ENCODE data around the gene ISYNA1.

Gene ISYNA1

GRCh38 chr19:18436671-18437490 lies 1.1 kb downstream of the ISYNA1 start:
- peaks cover 2% of the 10 kb centered on the region for H3K9me3 ChIP-seq (ENCODE audit: low read length)
- H3K36me3 ChIP-seq (ENCODE audit: insufficient read depth, low read length): peaks cover 26% of the 10 kb centered on the region
- H3K4me1 ChIP-seq (ENCODE audit: insufficient read depth, low read length): peaks cover 42% of the 10 kb centered on the region
- peak overlapping the region; percentile 83 for H3K4me3 ChIP-seq (ENCODE audit: low read length)
- H2AFZ ChIP-seq (ENCODE audit: low read depth, low read length): no peak overlapping the region
- no peaks in the 10 kb centered on the region for H3K27me3 ChIP-seq (ENCODE audit: insufficient read depth, low read length)

GRCh38 chr19:18435842-18436670 lies 1.9 kb downstream of the ISYNA1 start:
- Histone ChIP-seq H3K4me1 (ENCODE audit: insufficient read depth, low read length) (peaks cover 42% of the 10 kb centered on the region), H3K36me3 (ENCODE audit: insufficient read depth, low read length) (peaks cover 26% of the 10 kb centered on the region), H3K9me3 (ENCODE audit: low read length) (peaks cover 2% of the 10 kb centered on the region), H3K4me3 (ENCODE audit: low read length) (peak overlapping the region; percentile 83), H2AFZ (ENCODE audit: low read depth, low read length) (no peak overlapping the region), H3K27me3 (ENCODE audit: insufficient read depth, low read length) (no peaks in the 10 kb centered on the region)

- Histone ChIP-seq H3K4me1 (ENCODE audit: insufficient read depth, low read length) (peaks cover 42% of the 10 kb centered on the region), H2AFZ (ENCODE audit: low read depth, low read length) (no peak overlapping the region), H3K4me3 (ENCODE audit: low read length) (no peak overlapping the region), H3K36me3 (ENCODE audit: insufficient read depth, low read length) (peaks cover 26% of the 10 kb centered on the region), H3K27me3 (ENCODE audit: insufficient read depth, low read length) (no peaks in the 10 kb centered on the region), H3K9me3 (ENCODE audit: low read length) (peaks cover 2% of the 10 kb centered on the region)
Measured at GRCh38 chr19:18435178-18435841, 2.6 kb downstream of the ISYNA1 start.

GRCh38 chr19:18434411-18435175 lies 3.3 kb downstream of the ISYNA1 start:
- H3K4me3 ChIP-seq (ENCODE audit: low read length): no peak overlapping the region
- H3K4me1 ChIP-seq (ENCODE audit: insufficient read depth, low read length): peaks cover 42% of the 10 kb centered on the region

GRCh38 chr19:18433735-18434398 lies 4.1 kb downstream of the ISYNA1 start:
- Histone ChIP-seq H3K4me3 (ENCODE audit: low read length) (no peak overlapping the region), H3K36me3 (ENCODE audit: insufficient read depth, low read length) (peaks cover 26% of the 10 kb centered on the region), H3K4me1 (ENCODE audit: insufficient read depth, low read length) (peaks cover 38% of the 10 kb centered on the region), H3K9me3 (ENCODE audit: low read length) (peaks cover 2% of the 10 kb centered on the region), H3K27me3 (ENCODE audit: insufficient read depth, low read length) (no peaks in the 10 kb centered on the region), H2AFZ (ENCODE audit: low read depth, low read length) (no peak overlapping the region)

More at GRCh38 chr19:18434411-18435175, 3.3 kb downstream of the ISYNA1 start:
- no peak overlapping the region for H2AFZ ChIP-seq (ENCODE audit: low read depth, low read length)
- peaks cover 26% of the 10 kb centered on the region for H3K36me3 ChIP-seq (ENCODE audit: insufficient read depth, low read length)
- peaks cover 2% of the 10 kb centered on the region for H3K9me3 ChIP-seq (ENCODE audit: low read length)
- H3K27me3 ChIP-seq (ENCODE audit: insufficient read depth, low read length): no peaks in the 10 kb centered on the region

GRCh38 chr19:18433015-18433691 lies 4.8 kb downstream of the ISYNA1 start:
- no peak overlapping the region for H2AFZ ChIP-seq (ENCODE audit: low read depth, low read length)

GRCh38 chr19:18432275-18433014 lies 5.5 kb downstream of the ISYNA1 start:
- Histone ChIP-seq H3K9me3 (ENCODE audit: low read length) (peaks cover 2% of the 10 kb centered on the region), H2AFZ (ENCODE audit: low read depth, low read length) (no peak overlapping the region), H3K27me3 (ENCODE audit: insufficient read depth, low read length) (no peaks in the 10 kb centered on the region), H3K36me3 (ENCODE audit: insufficient read depth, low read length) (peaks cover 26% of the 10 kb centered on the region), H3K4me3 (ENCODE audit: low read length) (no peak overlapping the region), H3K4me1 (ENCODE audit: insufficient read depth, low read length) (peaks cover 45% of the 10 kb centered on the region)

More at GRCh38 chr19:18433015-18433691, 4.8 kb downstream of the ISYNA1 start:
- peaks cover 38% of the 10 kb centered on the region for H3K4me1 ChIP-seq (ENCODE audit: insufficient read depth, low read length)
- H3K9me3 ChIP-seq (ENCODE audit: low read length): peaks cover 2% of the 10 kb centered on the region
- H3K27me3 ChIP-seq (ENCODE audit: insufficient read depth, low read length): no peaks in the 10 kb centered on the region
- H3K4me3 ChIP-seq (ENCODE audit: low read length): no peak overlapping the region
- H3K36me3 ChIP-seq (ENCODE audit: insufficient read depth, low read length): peaks cover 26% of the 10 kb centered on the region

GRCh38 chr19:18431351-18432197 lies 6.4 kb downstream of the ISYNA1 start:
- Histone ChIP-seq H2AFZ (ENCODE audit: low read depth, low read length) (no peak overlapping the region), H3K36me3 (ENCODE audit: insufficient read depth, low read length) (peaks cover 25% of the 10 kb centered on the region), H3K27me3 (ENCODE audit: insufficient read depth, low read length) (no peaks in the 10 kb centered on the region), H3K4me3 (ENCODE audit: low read length) (no peak overlapping the region), H3K9me3 (ENCODE audit: low read length) (peaks cover 2% of the 10 kb centered on the region), H3K4me1 (ENCODE audit: insufficient read depth, low read length) (peaks cover 43% of the 10 kb centered on the region)

- H2AFZ ChIP-seq (ENCODE audit: low read depth, low read length): no peak overlapping the region
- H3K27me3 ChIP-seq (ENCODE audit: insufficient read depth, low read length): no peaks in the 10 kb centered on the region
- peaks cover 2% of the 10 kb centered on the region for H3K9me3 ChIP-seq (ENCODE audit: low read length)
- H3K36me3 ChIP-seq (ENCODE audit: insufficient read depth, low read length): peaks cover 15% of the 10 kb centered on the region
- no peak overlapping the region for H3K4me3 ChIP-seq (ENCODE audit: low read length)
- peaks cover 37% of the 10 kb centered on the region for H3K4me1 ChIP-seq (ENCODE audit: insufficient read depth, low read length)
Measured at GRCh38 chr19:18430417-18431144, 7.4 kb downstream of the ISYNA1 start.

GRCh38 chr19:18429717-18430416 lies 8.1 kb downstream of the ISYNA1 start:
- H3K27me3 ChIP-seq (ENCODE audit: insufficient read depth, low read length): no peaks in the 10 kb centered on the region
- no peak overlapping the region for H2AFZ ChIP-seq (ENCODE audit: low read depth, low read length)
- H3K9me3 ChIP-seq (ENCODE audit: low read length): peaks cover 2% of the 10 kb centered on the region
- H3K4me3 ChIP-seq (ENCODE audit: low read length): peak overlapping the region; percentile 30
- H3K4me1 ChIP-seq (ENCODE audit: insufficient read depth, low read length): peaks cover 40% of the 10 kb centered on the region
- H3K36me3 ChIP-seq (ENCODE audit: insufficient read depth, low read length): peaks cover 8% of the 10 kb centered on the region

Data from neuron (in vitro differentiated cells).